Keratinocyte (primary cell): Measurements from ENCODE around the gene PDE6A. TPM values are rescaled to one million over a fixed set of nuclear protein-coding genes. Genes with fewer than 3 reads are reported as not detected.
A peak's percentile ranks its signal among the peaks of the same experiment; 100 is the strongest.
"Not testable (repeated sequence)": the region's sequence is repeated elsewhere in the genome, so short reads cannot be mapped to it uniquely, and the experiment has no call there.

ENCODE experiments used
- DNase-seq: peaks from one replicate; pipeline ENCODE4 v3.0.0-alpha.2; 2011; ENCODE audit warnings: low read depth, missing footprints, low spot score
- FAIRE-seq: peaks from 2 replicates; lab custom pipeline; 2011; peaks lifted over from hg19 to GRCh38; lab: Jason Lieb, UNC
- H2AFZ ChIP-seq: 2 replicates; pipeline ENCODE4 v1.6.0; 2012; ENCODE audit warnings: low read length, control low read depth, inconsistent platforms; ENCODE audit not compliant: control insufficient read depth
- H3K27ac ChIP-seq: 2 replicates; pipeline ENCODE4 v1.5.1; 2011; ENCODE audit warnings: low read length; ENCODE audit not compliant: control insufficient read depth, insufficient read depth
- H3K27me3 ChIP-seq: 3 replicates; pipeline ENCODE4 v1.6.0; 2011; ENCODE audit warnings: low read length; ENCODE audit not compliant: control insufficient read depth, insufficient read depth; ENCODE audit errors: extremely low read depth
- H3K36me3 ChIP-seq, 2 experiments: 2 replicates in 1 of 2; 3 replicates in 1 of 2; pipeline ENCODE4 v1.5.1; 2011; ENCODE audit warnings: low read length in 2 of 2, mild to moderate bottlenecking in 1 of 2; ENCODE audit not compliant: control insufficient read depth in 2 of 2, insufficient read depth in 2 of 2; ENCODE audit errors: extremely low read depth in 1 of 2
- H3K4me1 ChIP-seq: 3 replicates; pipeline ENCODE4 v1.5.1; 2011; ENCODE audit warnings: low read length; ENCODE audit not compliant: control insufficient read depth, insufficient read depth; ENCODE audit errors: extremely low read depth
- H3K4me2 ChIP-seq: 3 replicates; pipeline ENCODE4 v1.6.0; 2011; ENCODE audit warnings: low read depth, low read length; ENCODE audit not compliant: control insufficient read depth, insufficient read depth; ENCODE audit errors: extremely low read depth
- H3K4me3 ChIP-seq, 3 experiments: fragments of 200-600 bp in 1 of 3; sonication (generic) in 1 of 3; 2 replicates in 2 of 3; 3 replicates in 1 of 3; pipeline ENCODE4 v1.5.1; 2011 to 2016; ENCODE audit warnings: low read length in 3 of 3, mild to moderate bottlenecking in 3 of 3, control low read depth in 2 of 3, inconsistent platforms in 1 of 3, low read depth in 1 of 3, mixed read lengths in 1 of 3, mixed run types in 1 of 3, moderate library complexity in 1 of 3; ENCODE audit not compliant: control insufficient read depth in 2 of 3, insufficient read depth in 2 of 3; ENCODE audit errors: extremely low read depth in 1 of 3
- H3K79me2 ChIP-seq: 2 replicates; pipeline ENCODE4 v1.6.0; 2012; ENCODE audit warnings: low read length; ENCODE audit not compliant: control insufficient read depth, insufficient read depth
- H3K9ac ChIP-seq: 3 replicates; pipeline ENCODE4 v1.6.0; 2011; ENCODE audit warnings: low read length; ENCODE audit not compliant: control insufficient read depth, insufficient read depth; ENCODE audit errors: extremely low read depth
- H3K9me1 ChIP-seq: 3 replicates; pipeline ENCODE4 v1.6.0; 2011; ENCODE audit warnings: low read length; ENCODE audit not compliant: control insufficient read depth, insufficient read depth; ENCODE audit errors: extremely low read depth
- H3K9me3 ChIP-seq: 2 replicates; pipeline ENCODE4 v1.5.1; 2012; ENCODE audit warnings: low read depth, low read length; ENCODE audit not compliant: control insufficient read depth
- H4K20me1 ChIP-seq: 3 replicates; pipeline ENCODE4 v1.6.0; 2011; ENCODE audit warnings: low read length; ENCODE audit not compliant: control insufficient read depth, insufficient read depth; ENCODE audit errors: extremely low read depth
- EZH2 ChIP-seq: IDR thresholded peaks from one replicate; pipeline ENCODE4 v1.6.1; 2012; ENCODE audit warnings: inconsistent platforms, mild to moderate bottlenecking, low read length, moderate library complexity
- dilution Hi-C: fragments of 300-500 bp; cut with MboI; formaldehyde crosslinking; loops from one replicate; pipeline ENCODE4 v1.7.0; 2020; ENCODE audit warnings: low sequenced_read_pairs; ENCODE audit not compliant: extremely low pct_ligation_motif_present
- polyA plus RNA-seq, 5 experiments: library from polyadenylated mRNA; depleted of rRNA in 3 of 5; stranded (reverse) in 3 of 5; stranded (forward) in 1 of 5; unstranded in 1 of 5; fragments of >200 nt; gene quantifications; 1 replicate in 1 of 5; 2 replicates in 3 of 5; 3 replicates in 1 of 5; pipeline versions ENCODE4 v1.2.1 to v1.2.3, GENCODE V29; 2011 to 2012; ENCODE audit warnings: missing spikeins in 2 of 5, low read depth in 1 of 5, low replicate concordance in 1 of 5
- TF ChIP-seq, protein P1 (sequence below), 3 experiments: IDR thresholded peaks in 1 of 3; conservative IDR thresholded peaks in 1 of 3; optimal IDR thresholded peaks in 1 of 3; 2 replicates in 2 of 3; 3 replicates in 1 of 3; pipeline versions ENCODE3 to v1.5.1; 2011; ENCODE audit warnings: low read length in 3 of 3, mild to moderate bottlenecking in 3 of 3, moderate library complexity in 2 of 3, control low read depth in 1 of 3, inconsistent platforms in 1 of 3; ENCODE audit not compliant: insufficient read depth in 2 of 3; ENCODE audit errors: extremely low read depth in 1 of 3

The PDE6A gene
- polyA plus RNA-seq, 1 donor (not counting 4 experiments of a cell fraction or from before 2014, with no cell fraction given), result 0.03 TPM

DNA sequence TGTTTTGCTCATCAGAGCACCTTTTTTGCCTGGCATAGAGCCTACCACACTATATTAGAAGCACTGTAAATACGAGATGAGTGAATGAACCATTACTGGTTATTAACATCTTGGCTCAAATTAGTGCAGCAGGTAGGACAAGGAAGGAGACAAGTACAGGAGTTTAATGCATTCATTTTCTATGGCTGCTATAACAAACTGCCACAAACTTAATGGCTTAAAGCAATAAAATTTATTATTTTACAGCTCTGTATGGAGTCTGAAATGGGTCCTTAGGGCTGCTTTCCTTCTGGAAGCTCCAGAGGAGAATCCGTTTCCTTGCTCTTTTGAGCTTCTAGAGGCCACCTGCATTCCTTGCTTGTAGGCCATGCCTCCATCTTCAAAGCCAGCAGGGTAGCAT is 59.1 kb downstream of the PDE6A start:
- FAIRE-seq (no peak), DNase-seq (no peak)
- no peaks in the 10 kb centered on the region for H3K79me2 ChIP-seq
- TF ChIP-seq, protein P1, sequence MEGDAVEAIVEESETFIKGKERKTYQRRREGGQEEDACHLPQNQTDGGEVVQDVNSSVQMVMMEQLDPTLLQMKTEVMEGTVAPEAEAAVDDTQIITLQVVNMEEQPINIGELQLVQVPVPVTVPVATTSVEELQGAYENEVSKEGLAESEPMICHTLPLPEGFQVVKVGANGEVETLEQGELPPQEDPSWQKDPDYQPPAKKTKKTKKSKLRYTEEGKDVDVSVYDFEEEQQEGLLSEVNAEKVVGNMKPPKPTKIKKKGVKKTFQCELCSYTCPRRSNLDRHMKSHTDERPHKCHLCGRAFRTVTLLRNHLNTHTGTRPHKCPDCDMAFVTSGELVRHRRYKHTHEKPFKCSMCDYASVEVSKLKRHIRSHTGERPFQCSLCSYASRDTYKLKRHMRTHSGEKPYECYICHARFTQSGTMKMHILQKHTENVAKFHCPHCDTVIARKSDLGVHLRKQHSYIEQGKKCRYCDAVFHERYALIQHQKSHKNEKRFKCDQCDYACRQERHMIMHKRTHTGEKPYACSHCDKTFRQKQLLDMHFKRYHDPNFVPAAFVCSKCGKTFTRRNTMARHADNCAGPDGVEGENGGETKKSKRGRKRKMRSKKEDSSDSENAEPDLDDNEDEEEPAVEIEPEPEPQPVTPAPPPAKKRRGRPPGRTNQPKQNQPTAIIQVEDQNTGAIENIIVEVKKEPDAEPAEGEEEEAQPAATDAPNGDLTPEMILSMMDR (optimal IDR thresholded peaks at IDR 0.05 in 1 of 3, IDR thresholded peaks at IDR 0.05 in 1 of 3, conservative IDR thresholded peaks at IDR 0.05 in 1 of 3; ENCODE audit: extremely low read depth in 1 of 3, insufficient read depth in 2 of 3, low read length in 3 of 3), result no peak
- no peak for TF ChIP-seq EZH2
- peaks cover 2% of the 10 kb centered on the region for H3K9me3 ChIP-seq
- no peaks in the 10 kb centered on the region for H3K9me1 ChIP-seq
- dilution Hi-C loops, result no loop called here
- H2AFZ ChIP-seq, result no peak overlapping the region
- H3K27me3 ChIP-seq, result no peaks in the 10 kb centered on the region
- no peak overlapping the region for H3K27ac ChIP-seq
- H3K9ac ChIP-seq, result no peak overlapping the region
- H3K4me3 ChIP-seq, result no peak overlapping the region
- no peak overlapping the region for H3K4me2 ChIP-seq
- no peaks in the 10 kb centered on the region for H4K20me1 ChIP-seq
- H3K4me1 ChIP-seq, result peaks cover 36% of the 10 kb centered on the region
- H3K36me3 ChIP-seq, result no peaks in the 10 kb centered on the region

DNA sequence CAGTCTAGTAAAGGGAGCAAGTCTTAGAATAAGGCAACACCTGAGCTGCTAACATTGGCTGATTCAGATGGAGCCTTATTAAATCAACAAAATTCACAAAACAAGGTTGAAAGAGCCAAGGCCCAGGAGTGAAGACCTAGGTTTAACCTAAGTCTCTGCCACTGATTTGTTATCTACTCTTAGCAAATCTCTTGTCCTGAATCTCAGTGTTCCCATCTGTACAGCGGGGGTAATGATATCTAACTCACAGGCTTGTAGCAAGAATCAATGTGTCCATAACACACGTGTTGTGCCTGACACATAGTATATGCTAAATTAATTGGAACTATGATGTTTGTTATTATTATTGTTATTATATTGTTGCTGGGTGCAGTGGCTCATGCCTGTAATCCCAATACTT is 61.0 kb downstream of the PDE6A start:
- Histone ChIP-seq H3K9me3 (peaks cover 2% of the 10 kb centered on the region), H2AFZ (peak overlapping the region; percentile 48), H3K36me3 (no peaks in the 10 kb centered on the region), H3K4me3 (no peak overlapping the region), H3K9ac (no peak overlapping the region), H3K79me2 (no peaks in the 10 kb centered on the region), H3K27me3 (no peaks in the 10 kb centered on the region), H3K9me1 (no peaks in the 10 kb centered on the region), H3K4me2 (no peak overlapping the region), H3K4me1 (peaks cover 36% of the 10 kb centered on the region), H3K27ac (peak overlapping the region; percentile 44), H4K20me1 (no peaks in the 10 kb centered on the region)
- no peak for FAIRE-seq
- dilution Hi-C loops, result no loop called here
- TF ChIP-seq, protein P1 (optimal IDR thresholded peaks at IDR 0.05 in 1 of 3, IDR thresholded peaks at IDR 0.05 in 1 of 3, conservative IDR thresholded peaks at IDR 0.05 in 1 of 3; ENCODE audit: extremely low read depth in 1 of 3, insufficient read depth in 2 of 3, low read length in 3 of 3), result no peak
- TF ChIP-seq EZH2, result no peak
- DNase-seq, result no peak

DNA sequence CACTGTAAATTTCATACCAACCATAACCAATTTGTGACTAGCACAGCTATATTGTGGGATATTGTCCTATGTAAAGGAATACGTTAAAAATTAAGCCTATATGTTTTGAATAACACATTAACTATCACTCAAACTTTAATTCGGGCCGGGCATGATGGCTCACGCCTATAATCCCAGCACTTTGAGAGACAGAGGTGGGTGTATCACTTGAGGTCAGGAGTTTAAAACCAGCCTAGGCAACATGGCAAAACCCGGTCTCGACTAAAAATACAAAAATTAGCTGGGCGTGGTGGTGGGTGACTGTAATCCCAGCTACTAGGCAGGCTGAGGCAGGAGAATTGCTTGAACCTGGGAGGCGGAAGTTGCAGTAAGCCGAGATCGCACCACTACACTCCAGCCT is 62.0 kb downstream of the PDE6A start:
- H3K79me2 ChIP-seq, H4K20me1 ChIP-seq, DNase-seq, dilution Hi-C loops, H3K9me3 ChIP-seq, H3K9me1 ChIP-seq, H3K36me3 ChIP-seq, H3K27me3 ChIP-seq, H3K9ac ChIP-seq: not testable (repeated sequence)
- Histone ChIP-seq H3K4me3 (peak overlapping the region in 1 of 3 experiments; percentile 11), H2AFZ (peak overlapping the region; percentile 10), H3K4me1 (peaks cover 35% of the 10 kb centered on the region), H3K27ac (peak overlapping the region; percentile 68), H3K4me2 (peak overlapping the region; percentile 75)
- peak; percentile 71 for FAIRE-seq
